Hepatocyte (in vitro differentiated cells): ENCODE results near the gene TNFAIP2.

ENCODE experiments used
- CTCF ChIP-seq: fragments of 200-600 bp; sonication (generic); IDR thresholded peaks from 2 replicates; pipeline ENCODE4 v1.5.1; 2016; ENCODE audit warnings: antibody characterized with exemption, mild to moderate bottlenecking; ENCODE audit not compliant: poor library complexity
- EZH2 ChIP-seq: fragments of 200-600 bp; sonication (generic); IDR thresholded peaks from 2 replicates; pipeline ENCODE4 v1.6.1; 2016; ENCODE audit warnings: antibody characterized with exemption, mild to moderate bottlenecking, borderline replicate concordance
- EZH2phosphoT487 ChIP-seq: fragments of 200-600 bp; sonication (generic); IDR thresholded peaks from one replicate; pipeline ENCODE4 v1.6.1; 2018; ENCODE audit warnings: antibody characterized with exemption, mild to moderate bottlenecking, low read depth, moderate library complexity; ENCODE audit not compliant: unreplicated experiment, severe bottlenecking

DNA sequence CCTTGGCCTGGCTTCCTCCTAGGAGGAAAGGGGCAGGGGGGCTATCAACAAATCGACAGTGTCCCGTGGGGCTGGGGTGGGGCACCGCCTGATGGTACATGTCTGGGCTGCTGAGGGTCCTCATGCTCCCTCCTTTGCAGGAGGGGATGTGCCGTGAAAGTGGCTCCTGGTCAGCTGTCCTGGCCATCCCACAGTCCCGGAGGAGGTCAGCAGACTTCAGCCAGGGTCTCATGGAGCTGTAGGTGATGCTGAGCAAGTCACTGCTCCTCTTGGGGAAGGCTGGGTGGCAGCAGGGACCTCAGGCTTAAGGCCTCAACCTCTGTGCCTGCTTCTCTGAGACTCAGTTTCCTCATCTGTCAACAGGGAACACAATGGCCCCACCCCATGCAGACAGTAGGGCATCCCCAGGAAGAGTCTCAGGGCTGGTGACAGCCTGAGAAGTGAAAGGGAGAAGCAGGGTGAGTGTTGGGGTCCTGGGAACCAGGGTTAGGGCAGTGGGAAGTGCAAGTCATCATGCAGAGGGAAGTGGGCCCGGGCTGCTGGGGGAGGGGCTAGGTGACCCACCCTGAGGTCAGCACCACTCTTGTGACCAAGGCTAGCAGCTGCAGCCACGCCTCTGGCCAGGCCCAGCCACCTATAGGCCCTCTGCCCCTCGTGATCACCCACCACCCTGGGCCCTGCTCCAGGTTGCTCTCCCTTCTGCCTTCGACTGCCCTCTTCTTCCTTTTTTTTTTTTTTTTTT is 4.4 kb upstream of the TNFAIP2 start:
- no peak for TF ChIP-seq EZH2
- TF ChIP-seq CTCF: no peak
- no peak for TF ChIP-seq EZH2phosphoT487
